CD14-positive monocyte (primary cell): ENCODE data around the gene SPTBN1. TPM values are rescaled to one million over a fixed set of nuclear protein-coding genes. Genes with fewer than 3 reads are reported as not detected.

Source experiments
- DNase-seq, 3 donors: peaks; one replicate each; pipeline ENCODE4 v3.0.0-alpha.2; 2011 to 2022
- H2AFZ ChIP-seq: 2 replicates; pipeline ENCODE4 v1.6.0; 2012; ENCODE audit warnings: mild to moderate bottlenecking, low read depth, low read length, inconsistent platforms; ENCODE audit not compliant: insufficient read depth, poor library complexity, severe bottlenecking
- H3K27ac ChIP-seq, 2 donors: 1 replicate in 1 of 2; 2 replicates in 1 of 2; pipeline ENCODE4 v1.5.1; 2012 to 2013; ENCODE audit warnings: low read length in 2 of 2, control low read depth in 1 of 2, inconsistent platforms in 1 of 2, low read depth in 1 of 2, mild to moderate bottlenecking in 1 of 2
- H3K27me3 ChIP-seq, 2 donors: one replicate each; pipeline versions ENCODE4 v1.6.0 to v1.6.1; 2011 to 2013; ENCODE audit warnings: low read length in 2 of 2; ENCODE audit not compliant: control insufficient read depth in 2 of 2, insufficient read depth in 2 of 2
- H3K36me3 ChIP-seq, 2 donors: replicated peaks in 1 of 2; 1 replicate in 1 of 2; 2 replicates in 1 of 2; pipeline versions ENCODE4 v1.5.1 to v1.6.1; 2012 to 2013; ENCODE audit warnings: low read length in 2 of 2, control low read depth in 1 of 2, inconsistent platforms in 1 of 2, mild to moderate bottlenecking in 1 of 2; ENCODE audit not compliant: insufficient read depth in 2 of 2, control insufficient read depth in 1 of 2
- H3K4me1 ChIP-seq, 2 donors: 1 replicate in 1 of 2; 2 replicates in 1 of 2; pipeline versions ENCODE4 v1.5.1 to v1.6.1; 2012 to 2013; ENCODE audit warnings: low read length in 2 of 2, control low read depth in 1 of 2, inconsistent platforms in 1 of 2, mild to moderate bottlenecking in 1 of 2, moderate library complexity in 1 of 2; ENCODE audit not compliant: insufficient read depth in 2 of 2, control insufficient read depth in 1 of 2
- H3K4me2 ChIP-seq: replicated peaks from 2 replicates; pipeline ENCODE3; 2012; ENCODE audit warnings: low read length, moderate library complexity, mild to moderate bottlenecking; ENCODE audit not compliant: poor library complexity, severe bottlenecking; ENCODE audit errors: extremely low read depth
- H3K4me3 ChIP-seq, 3 experiments: fragments of 200-600 bp in 1 of 3; sonication (generic) in 1 of 3; replicated peaks in 1 of 3; 1 replicate in 2 of 3; 2 replicates in 1 of 3; pipeline ENCODE4 v1.5.1; 2011 to 2013; ENCODE audit warnings: low read length in 3 of 3, mild to moderate bottlenecking in 3 of 3, control low read depth in 2 of 3, low read depth in 2 of 3, inconsistent platforms in 1 of 3, moderate library complexity in 1 of 3
- H3K79me2 ChIP-seq: 2 replicates; pipeline ENCODE4 v1.6.0; 2012; ENCODE audit warnings: mild to moderate bottlenecking, control low read depth, inconsistent platforms, low read length, moderate library complexity; ENCODE audit not compliant: insufficient read depth
- H3K9ac ChIP-seq: 2 replicates; pipeline ENCODE4 v1.6.0; 2017; ENCODE audit warnings: low read length, mild to moderate bottlenecking; ENCODE audit not compliant: insufficient read depth, poor library complexity, severe bottlenecking
- H3K9me3 ChIP-seq, 2 donors: replicated peaks in 1 of 2; 1 replicate in 1 of 2; 2 replicates in 1 of 2; pipeline versions ENCODE4 v1.5.1 to v1.6.1; 2012 to 2013; ENCODE audit warnings: low read length in 2 of 2, control low read depth in 1 of 2; ENCODE audit not compliant: control insufficient read depth in 1 of 2, insufficient read depth in 1 of 2
- H4K20me1 ChIP-seq: 2 replicates; pipeline ENCODE4 v1.6.0; 2012; ENCODE audit warnings: mild to moderate bottlenecking, low read length, control low read depth, moderate library complexity; ENCODE audit not compliant: insufficient read depth
- H3K27ac Mint-ChIP-seq, 7 donors: one replicate each; pipeline ENCODE4 v1.8.0; 2020; ENCODE audit warnings: mild to moderate bottlenecking in 7 of 7, mixed read lengths in 7 of 7, moderate library complexity in 6 of 7, inconsistent platforms in 2 of 7
- H3K27me3 Mint-ChIP-seq, 3 donors: one replicate each; pipeline ENCODE4 v1.8.0; 2021 to 2022; ENCODE audit warnings: low read depth in 3 of 3, mild to moderate bottlenecking in 3 of 3, mixed read lengths in 3 of 3, moderate library complexity in 3 of 3, inconsistent platforms in 1 of 3
- H3K36me3 Mint-ChIP-seq, 2 donors: one replicate each; pipeline ENCODE4 v1.8.0; 2020; ENCODE audit warnings: mixed read lengths in 2 of 2, inconsistent platforms in 1 of 2, mild to moderate bottlenecking in 1 of 2
- H3K4me1 Mint-ChIP-seq: one replicate; pipeline ENCODE4 v1.8.0; 2020; ENCODE audit warnings: mild to moderate bottlenecking, mixed read lengths
- H3K4me3 Mint-ChIP-seq, 2 donors: one replicate each; pipeline ENCODE4 v1.8.0; 2020; ENCODE audit warnings: mild to moderate bottlenecking in 2 of 2, mixed read lengths in 2 of 2, moderate library complexity in 1 of 2
- H3K9me3 Mint-ChIP-seq, 7 donors: one replicate each; pipeline ENCODE4 v1.8.0; 2020 to 2022; ENCODE audit warnings: mixed read lengths in 7 of 7, mild to moderate bottlenecking in 6 of 7, moderate library complexity in 6 of 7, inconsistent platforms in 2 of 7
- CTCF ChIP-seq: fragments of 200-600 bp; IDR thresholded peaks from one replicate; pipeline ENCODE4 v1.8.0; 2022; ENCODE audit warnings: antibody characterized with exemption, mild to moderate bottlenecking
- WGBS: methylation state at CpG from one replicate; pipeline ENCODE4 v1.1.5; 2013; ENCODE audit warnings: missing lambda C conversion rate; ENCODE audit not compliant: insufficient coverage; 5-methylcytosine and 5-hydroxymethylcytosine counted together
- intact Hi-C, 2 donors: fragments of 100-400 bp; cut with micrococcal nuclease; formaldehyde crosslinking; loops; one replicate each; pipeline versions ENCODE4 v1.15.0 to v1.15.1; 2023
- polyA plus RNA-seq, 3 donors: library from polyadenylated mRNA; depleted of rRNA in 1 of 3; unstranded in 2 of 3; stranded (reverse) in 1 of 3; fragments of 300-500 nt in 2 of 3; fragments of >200 nt in 1 of 3; fragmentation: Illumina TruSeq in 2 of 3; gene quantifications; 1 replicate in 2 of 3; 2 replicates in 1 of 3; pipeline ENCODE4 v1.2.3, GENCODE V29; 2012 to 2021

Gene SPTBN1
- polyA plus RNA-seq, 3 donors = 0.79 to 2.8 (median 1.7) TPM

- peak overlapping the region; percentile 83 to 96 (median 94) for H3K27ac Mint-ChIP-seq
- H3K4me3 Mint-ChIP-seq = peak overlapping the region; percentile 78 to 92
- Histone ChIP-seq H3K4me2 (peak overlapping the region; percentile 74), H2AFZ (peak overlapping the region; percentile 79), H3K27ac (peak overlapping the region; percentile 86 to 91), H3K4me1 (peaks cover 59 to 60% of the 10 kb centered on the region in 2 donors), H3K27me3 (no peaks in the 10 kb centered on the region), H4K20me1 (no peaks in the 10 kb centered on the region), H3K9ac (peak overlapping the region; percentile 42), H3K79me2 (no peaks in the 10 kb centered on the region), H3K4me3 (peak overlapping the region; percentile 9 to 60 (median 25)), H3K9me3 (no peaks in the 10 kb centered on the region), H3K36me3 (peaks cover under 1 to 5% of the 10 kb centered on the region in 2 donors)
- peaks cover 0 to 2% (median 2%) of the 10 kb centered on the region in 3 donors for H3K27me3 Mint-ChIP-seq
- peaks cover 56% of the 10 kb centered on the region for H3K4me1 Mint-ChIP-seq
- WGBS = 20% methylated on average over 4 of the region's 12 CpGs
- H3K9me3 Mint-ChIP-seq = no peaks in the 10 kb centered on the region
- intact Hi-C loops = no loop called here
- H3K36me3 Mint-ChIP-seq = peaks cover 9 to 17% of the 10 kb centered on the region in 2 donors
- TF ChIP-seq CTCF = no peak
- peak; percentile 72 to 79 (median 73) for DNase-seq
These were observed 216.7 kb downstream of the SPTBN1 start for GRCh38 chr2:54672590-54673456.

- peaks cover 54 to 56% of the 10 kb centered on the region in 2 donors for H3K4me1 ChIP-seq
- no peaks in the 10 kb centered on the region for H4K20me1 ChIP-seq
- H3K36me3 Mint-ChIP-seq = peaks cover 4 to 10% of the 10 kb centered on the region in 2 donors
- no peaks in the 10 kb centered on the region for H3K9me3 Mint-ChIP-seq
- peak overlapping the region; percentile 79 for H2AFZ ChIP-seq
- no peaks in the 10 kb centered on the region for H3K79me2 ChIP-seq
- H3K4me2 ChIP-seq = peak overlapping the region; percentile 74
- DNase-seq = peak; percentile 43 to 52 (median 50)
- H3K27ac ChIP-seq = peak overlapping the region; percentile 86 to 91
- peak overlapping the region; percentile 42 for H3K9ac ChIP-seq
- no peaks in the 10 kb centered on the region for H3K27me3 ChIP-seq
- 4% methylated on average over 9 of the region's 16 CpGs for WGBS
- intact Hi-C loops = no loop called here
- H3K27me3 Mint-ChIP-seq = peaks cover 0 to 2% (median 0%) of the 10 kb centered on the region in 3 donors
- H3K4me3 Mint-ChIP-seq = peak overlapping the region; percentile 78 to 92
- peak overlapping the region; percentile 83 to 96 (median 94) for H3K27ac Mint-ChIP-seq
- no peaks in the 10 kb centered on the region for H3K9me3 ChIP-seq
- peaks cover 52% of the 10 kb centered on the region for H3K4me1 Mint-ChIP-seq
- no peak for TF ChIP-seq CTCF
- peak overlapping the region; percentile 9 to 60 (median 25) for H3K4me3 ChIP-seq
- H3K36me3 ChIP-seq = no peaks in the 10 kb centered on the region
These were observed 217.4 kb downstream of the SPTBN1 start for GRCh38 chr2:54673501-54673998.
